Activated CD4-positive, alpha-beta T cell treated with anti-CD3 and anti-CD28 coated beads for 48 hours (primary cell): ENCODE results near the gene CFAP46.
A peak's percentile ranks its signal among the peaks of the same experiment; 100 is the strongest.
"Not testable (repeated sequence)": the region's sequence is repeated elsewhere in the genome, so short reads cannot be mapped to it uniquely, and the experiment has no call there.

Source experiments
- DNase-seq: peaks from one replicate; pipeline ENCODE4 v3.0.0-alpha.2; 2020

CFAP46 gene

DNA sequence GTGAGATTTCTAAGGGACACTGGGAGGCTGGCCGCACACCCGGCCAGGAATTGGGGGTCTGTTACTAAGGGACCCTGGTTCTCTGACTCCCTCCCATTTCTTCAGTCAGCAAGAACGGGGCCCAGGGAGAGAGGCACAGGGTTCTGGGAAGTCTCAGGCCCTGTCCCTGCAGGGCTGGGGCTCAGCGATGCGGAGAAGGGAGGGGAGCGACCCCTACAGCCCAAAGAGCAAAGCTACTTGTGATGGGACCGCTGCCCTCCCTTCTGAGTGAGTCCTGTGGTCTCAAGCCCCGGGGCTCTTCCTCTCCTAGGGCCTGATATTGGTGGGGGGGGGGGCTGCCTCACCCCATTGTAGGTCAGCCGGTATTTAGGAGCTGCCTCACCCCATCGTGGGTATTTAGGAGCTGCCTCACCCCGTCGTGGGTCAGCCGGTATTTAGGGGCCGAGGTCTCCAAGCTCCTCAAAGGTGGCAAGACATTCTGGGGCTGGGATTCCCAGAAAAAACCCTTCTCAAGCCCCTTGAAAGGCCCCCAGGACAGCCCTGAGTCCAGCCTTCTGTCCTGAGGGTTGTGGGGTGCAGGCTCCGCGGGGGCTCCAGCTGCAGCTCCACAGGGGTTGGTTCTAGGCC is 139.6 kb downstream of the CFAP46 start:
- DNase-seq, result no peak

DNA sequence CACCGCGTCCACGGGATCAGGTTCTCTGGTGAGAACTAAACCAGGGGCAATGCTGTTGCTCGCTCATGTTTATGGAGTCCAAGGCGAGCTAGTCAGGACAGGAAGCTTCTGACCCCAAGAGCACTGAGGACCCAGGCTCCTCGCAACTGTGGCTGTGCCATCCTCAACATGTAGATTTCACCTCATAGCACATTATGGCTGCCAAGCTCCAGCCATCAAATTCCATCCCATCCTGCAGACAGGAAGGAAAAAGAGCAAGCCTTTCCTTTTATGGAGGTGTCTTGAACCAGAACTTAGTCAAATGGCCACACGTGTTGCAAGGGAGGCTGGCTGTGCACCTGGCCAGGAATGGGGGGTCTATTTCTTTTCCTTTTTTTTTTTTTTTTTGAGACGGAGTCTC is 140.3 kb downstream of the CFAP46 start:
- DNase-seq, result no peak

DNA sequence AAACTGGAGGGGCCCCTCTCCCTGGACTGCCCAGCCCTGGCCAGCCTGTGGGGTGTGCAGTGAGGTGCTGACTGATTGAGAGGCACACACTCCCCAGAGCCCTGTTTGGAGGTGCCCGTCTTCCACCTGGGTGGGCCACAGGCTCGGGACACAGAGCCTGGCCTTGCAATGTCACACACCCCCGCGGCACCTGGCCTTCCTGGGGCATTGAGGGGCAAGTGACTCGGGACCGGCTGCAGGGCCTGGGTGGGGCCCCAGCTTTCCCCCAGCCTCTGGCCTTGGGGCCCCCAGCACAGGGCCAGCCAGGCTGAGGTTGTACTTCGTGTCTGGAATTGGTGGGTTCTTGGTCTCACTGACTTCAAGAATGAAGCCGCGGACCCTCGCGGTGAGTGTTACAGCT is 142.5 kb downstream of the CFAP46 start:
- DNase-seq, result no peak

- no peak for DNase-seq
Measured at GRCh38 chr10:132798876-132799275, 143.5 kb downstream of the CFAP46 start.

- DNase-seq, result no peak
Measured at GRCh38 chr10:132798403-132798802, 144.0 kb downstream of the CFAP46 start.

DNA sequence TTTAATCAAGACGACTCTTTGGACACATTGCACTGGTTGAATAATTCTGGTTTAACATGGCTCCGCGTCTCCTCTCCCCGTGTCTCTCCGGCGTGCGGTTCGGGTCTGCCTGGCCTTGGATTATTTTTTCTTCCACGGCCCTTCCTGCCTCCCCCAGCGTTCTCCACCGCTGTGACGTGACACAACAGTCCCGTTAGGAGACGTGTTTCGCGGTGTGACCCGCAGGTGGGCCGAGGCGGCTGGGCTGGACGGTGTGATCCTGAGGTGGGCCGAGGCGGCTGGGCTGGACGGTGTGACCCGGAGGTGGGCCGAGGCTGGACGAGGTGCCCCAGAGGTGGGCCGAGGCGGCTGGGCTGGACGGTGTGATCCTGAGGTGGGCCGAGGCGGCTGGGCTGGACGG is 144.4 kb downstream of the CFAP46 start:
- DNase-seq, result not testable (repeated sequence)

GRCh38 chr10:132796846-132797245 is 145.5 kb downstream of the CFAP46 start:
- no peak for DNase-seq

DNA sequence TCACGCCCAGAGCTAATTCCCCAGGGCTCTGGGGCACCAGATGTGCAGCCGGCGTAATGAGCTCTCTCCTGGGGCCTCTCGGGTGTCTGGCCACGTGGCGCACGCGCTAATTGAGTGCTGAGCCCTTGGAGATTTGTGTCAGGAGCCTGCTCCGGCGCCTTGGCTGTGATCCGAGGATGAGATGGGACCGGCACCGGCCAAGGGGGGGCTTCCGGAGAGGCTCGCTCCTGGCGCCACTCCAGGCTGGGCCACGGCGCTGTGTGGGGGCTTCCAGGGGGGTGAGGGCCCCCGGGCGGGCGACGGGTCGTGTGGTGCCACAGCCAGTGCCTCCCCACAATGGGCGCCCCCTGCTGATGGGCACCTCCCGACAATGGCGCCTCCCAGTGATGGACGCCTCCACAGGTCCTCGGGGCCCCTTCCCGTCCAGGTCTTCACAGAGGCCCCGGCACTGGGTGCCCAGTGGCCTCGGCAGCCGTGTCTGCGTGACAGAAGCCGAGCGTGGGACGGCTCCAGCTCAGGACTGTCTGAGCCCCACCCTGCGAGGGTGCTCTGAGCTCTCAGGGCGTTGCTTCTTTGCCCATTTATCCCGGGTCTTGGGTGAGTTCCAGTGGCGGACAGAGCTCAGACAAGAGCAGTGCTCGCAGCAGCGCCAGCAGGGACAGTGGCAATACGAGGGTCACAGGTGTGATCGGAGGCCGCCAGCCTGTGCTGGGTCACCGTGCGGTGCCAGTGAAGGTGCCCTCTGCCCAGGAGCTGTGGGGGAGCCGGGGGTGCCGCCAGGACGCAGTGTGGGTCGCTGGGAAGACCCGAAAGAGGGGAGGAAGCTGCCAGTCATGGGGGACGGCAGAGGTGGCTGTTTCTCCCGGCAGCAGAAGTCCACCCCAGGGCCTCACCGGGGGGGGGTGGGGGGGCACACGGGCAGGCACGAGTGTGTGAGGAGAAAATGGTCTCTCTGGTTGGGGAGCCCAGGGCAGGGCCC is 148.2 kb downstream of the CFAP46 start:
- no peak for DNase-seq

DNA sequence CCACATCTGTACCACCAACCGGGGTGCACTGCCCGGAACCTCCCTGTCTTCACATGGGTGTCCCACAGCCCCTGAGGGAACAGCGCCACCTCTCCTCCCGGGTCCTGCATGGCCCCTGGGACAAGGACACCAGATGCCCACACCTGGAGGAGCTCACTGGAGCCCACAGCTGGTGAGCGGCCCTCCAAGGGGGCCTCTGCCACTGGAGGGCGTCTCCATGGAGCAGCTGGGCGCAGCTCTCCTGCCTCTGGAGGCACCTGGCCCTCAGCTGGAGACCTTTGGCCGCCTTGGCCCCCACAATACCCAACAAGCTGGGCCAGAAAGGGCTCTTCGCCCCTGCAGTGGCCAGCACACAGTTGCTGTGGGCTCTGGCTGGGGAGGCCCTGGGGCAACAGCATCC is 149.2 kb downstream of the CFAP46 start:
- DNase-seq, result no peak

DNA sequence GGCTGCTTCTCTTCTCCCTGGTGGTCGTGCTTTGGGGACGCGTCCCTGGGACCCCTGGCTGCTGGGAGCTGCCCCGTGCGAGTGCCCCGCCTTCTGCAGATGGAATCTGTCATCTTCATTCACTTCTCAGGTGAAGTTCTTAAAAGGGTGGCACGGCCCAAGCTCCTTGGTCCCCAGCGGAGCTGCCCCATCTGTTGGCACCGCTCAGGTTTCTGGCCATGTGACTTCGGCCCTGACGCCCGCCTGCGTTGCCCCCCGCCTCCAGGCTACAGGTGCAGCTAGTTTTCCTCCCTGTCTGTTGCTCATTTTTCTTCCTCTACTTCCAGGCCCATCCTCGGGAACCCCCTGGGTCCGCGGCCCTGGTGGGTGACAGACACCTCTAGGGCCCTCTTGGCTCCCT is 149.6 kb downstream of the CFAP46 start:
- no peak for DNase-seq

DNA sequence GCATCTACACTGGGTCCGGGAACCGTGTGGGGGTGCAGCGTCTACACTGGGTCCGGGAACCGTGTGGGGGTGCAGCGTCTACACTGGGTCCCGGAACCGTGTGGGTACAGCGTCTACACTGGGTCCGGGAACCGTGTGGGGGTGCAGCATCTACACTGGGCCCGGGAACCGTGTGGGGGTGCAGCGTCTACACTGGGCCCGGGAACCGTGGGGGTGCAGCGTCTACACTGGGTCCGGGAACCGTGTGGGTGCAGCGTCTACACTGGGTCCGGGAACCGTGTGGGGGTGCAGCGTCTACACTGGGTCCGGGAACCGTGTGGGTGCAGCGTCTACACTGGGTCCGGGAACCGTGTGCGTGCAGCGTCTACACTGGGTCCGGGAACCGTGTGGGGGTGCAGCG is 150.3 kb downstream of the CFAP46 start:
- not testable (repeated sequence) for DNase-seq

- DNase-seq, result no peak
Measured at GRCh38 chr10:132790934-132791829, 151.2 kb downstream of the CFAP46 start.

GRCh38 chr10:132790470-132790869 is 151.9 kb downstream of the CFAP46 start:
- no peak for DNase-seq

GRCh38 chr10:132789659-132790148 is 152.7 kb downstream of the CFAP46 start:
- DNase-seq, result no peak

GRCh38 chr10:132788831-132789219 is 153.5 kb downstream of the CFAP46 start:
- DNase-seq, result no peak

GRCh38 chr10:132788180-132788830 is 154.1 kb downstream of the CFAP46 start:
- DNase-seq, result peak; percentile 24

DNA sequence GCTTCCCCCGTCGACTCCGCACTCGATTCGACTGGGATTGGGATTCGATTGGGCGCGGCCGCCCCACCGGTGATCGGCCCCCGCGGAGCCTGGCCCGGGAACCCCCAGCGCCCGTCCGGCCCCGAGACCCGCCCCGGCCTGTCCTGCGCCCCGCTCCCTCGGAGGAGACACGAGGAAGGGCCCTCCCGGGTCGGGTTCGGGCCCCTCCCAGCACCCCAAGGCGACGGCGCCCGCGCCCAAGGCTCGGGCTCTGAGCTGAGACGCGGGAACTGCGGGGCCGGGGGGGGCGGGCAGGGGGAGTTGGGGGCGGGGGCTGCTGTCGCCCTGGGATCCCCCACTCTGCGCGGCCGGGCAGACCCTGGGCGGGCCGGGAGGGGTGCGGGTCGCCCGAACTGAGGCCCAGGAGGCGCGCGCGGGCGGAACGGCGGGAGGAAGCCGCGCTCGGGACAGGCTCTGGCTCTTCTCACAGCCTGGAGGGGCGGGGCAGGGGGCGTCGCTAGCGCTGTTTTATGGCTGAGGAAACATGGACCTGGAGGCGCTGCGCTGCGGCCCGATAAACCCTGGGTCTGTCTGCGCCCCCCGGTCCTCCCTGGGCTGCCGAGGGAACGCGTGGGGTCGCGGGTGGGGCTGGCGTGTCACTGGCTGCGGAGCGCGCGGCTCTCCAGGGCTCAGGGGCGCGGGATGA is 154.7 kb downstream of the CFAP46 start:
- DNase-seq, result peak; percentile 51

DNA sequence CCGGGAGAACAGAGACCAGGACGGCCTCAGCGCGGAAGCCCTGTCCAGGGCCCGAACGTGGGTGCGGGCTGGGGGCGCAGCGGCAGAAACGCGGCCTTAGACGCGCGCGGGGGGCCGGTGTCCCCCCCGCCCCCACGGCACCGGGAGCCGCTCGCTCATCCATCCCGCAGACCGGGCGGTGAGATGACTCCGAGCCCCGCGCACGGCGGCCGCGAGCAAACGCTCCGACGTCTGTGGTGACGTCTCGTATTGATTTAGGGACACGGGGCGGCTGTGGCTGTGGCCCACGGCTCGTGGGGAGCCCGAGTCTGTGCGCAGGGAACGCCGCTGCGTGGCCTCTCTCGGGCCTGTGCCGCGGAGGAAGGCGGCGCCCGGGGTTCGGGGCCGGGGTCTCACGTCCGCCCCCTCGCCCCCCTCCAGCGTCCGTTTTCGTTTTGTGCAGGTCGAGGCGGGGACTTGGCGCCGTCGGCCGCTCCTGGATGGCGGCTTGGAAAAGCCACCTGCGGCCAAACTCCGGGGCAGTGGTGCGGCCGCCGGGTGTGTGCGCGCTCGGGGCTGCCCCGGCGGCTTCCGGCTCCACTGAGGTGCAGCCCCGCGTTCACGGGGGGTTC is 155.4 kb downstream of the CFAP46 start:
- no peak for DNase-seq

GRCh38 chr10:132786476-132786883 is 155.9 kb downstream of the CFAP46 start:
- no peak for DNase-seq

- DNase-seq, result no peak
Measured at GRCh38 chr10:132785723-132786475, 156.5 kb downstream of the CFAP46 start, which contains the start of gene NKX6-2. TSS of gene NKX6-2 (minus strand) at chr10:132786147. CDS start at chr10:132785948, 199 bp downstream.
